Erythroblast (primary cell): ENCODE data around the gene PTPRN2.
"Not testable (repeated sequence)": the region's sequence is repeated elsewhere in the genome, so short reads cannot be mapped to it uniquely, and the experiment has no call there.

ENCODE experiments used
- GATA1 ChIP-seq: IDR thresholded peaks from 2 replicates; pipeline ENCODE4 v1.6.1; 2011; ENCODE audit warnings: low read depth, mild to moderate bottlenecking, control low read depth, low read length, moderate library complexity
- POLR2A ChIP-seq: IDR thresholded peaks from 2 replicates; pipeline ENCODE4 v1.6.1; 2011; ENCODE audit warnings: mild to moderate bottlenecking, low read length

- not testable (repeated sequence) for TF ChIP-seq POLR2A, GATA1
Measured at GRCh38 chr7:158523877-158524276, 63.7 kb downstream of the PTPRN2 start.
